A549 (cell line): ENCODE measurements around the gene PKD2L1. TPM values are rescaled to one million over a fixed set of nuclear protein-coding genes. Genes with fewer than 3 reads are reported as not detected.

Source experiments
- ATAC-seq, 2 experiments: fragments of 200-7000 bp in 1 of 2; fragments of >200 bp in 1 of 2; cut with Nextera tagmentation in 1 of 2; cut with Tn5 transposase in 1 of 2; 3 replicates each; pipeline versions ENCODE4 v1.8.0 to v1.9.1; 2018 to 2020; ENCODE audit warnings: mild to moderate bottlenecking in 1 of 2, moderate library complexity in 1 of 2
- CTCF ChIA-PET: fragments of 300-600 bp; sonication (Branson Sonifier 250); formaldehyde crosslinking; extraction: SDS; loops from one replicate; lab custom pipeline; 2021; ENCODE audit warnings: antibody characterized with exemption, inconsistent platforms; lab: Yijun Ruan, JAX
- POLR2A ChIA-PET: fragments of 350-600 bp; formaldehyde crosslinking; extraction: SDS; loops from one replicate; lab custom pipeline; 2021; ENCODE audit warnings: antibody characterized with exemption, inconsistent platforms; lab: Yijun Ruan, JAX
- DNase-seq, 2 experiments: peaks; one replicate each; pipeline versions ENCODE4 v3.0.0 to v3.0.0-alpha.2; 2011 to 2016; ENCODE audit warnings: low read depth in 1 of 2, low spot score in 1 of 2
- FAIRE-seq: peaks from 2 replicates; lab custom pipeline; 2011; peaks lifted over from hg19 to GRCh38; lab: Jason Lieb, UNC
- H3K27ac ChIP-seq, 2 experiments: fragments of >200 bp; sonication (Bioruptor Twin); formaldehyde crosslinking; 3 replicates each; pipeline ENCODE4 v1.5.1; 2016 to 2017
- H3K4me1 ChIP-seq: fragments of >200 bp; sonication (Bioruptor Twin); formaldehyde crosslinking; 3 replicates; pipeline ENCODE4 v1.6.1; 2016
- H3K4me2 ChIP-seq: fragments of >200 bp; sonication (Bioruptor Twin); formaldehyde crosslinking; 3 replicates; pipeline ENCODE4 v1.6.1; 2016
- H3K4me3 ChIP-seq: fragments of >200 bp; sonication (Bioruptor Twin); formaldehyde crosslinking; 3 replicates; pipeline ENCODE4 v1.5.1; 2016
- H3K9me3 ChIP-seq: fragments of >200 bp; sonication (Bioruptor Twin); formaldehyde crosslinking; 3 replicates; pipeline ENCODE4 v1.6.1; 2016
- ATOH8 ChIP-seq: fragments of 250-450 bp; sonication (Bioruptor Pico); IDR thresholded peaks from 2 replicates; pipeline ENCODE4 v1.5.0; 2020; ENCODE audit warnings: low read depth, mild to moderate bottlenecking, moderate library complexity
- BHLHE40 ChIP-seq: IDR thresholded peaks from 2 replicates; pipeline ENCODE4 v1.6.1; 2012; ENCODE audit warnings: low read depth, low read length, inconsistent platforms
- CEBPB ChIP-seq, 2 experiments: fragments of >200 bp in 1 of 2; sonication (Bioruptor Twin) in 1 of 2; formaldehyde crosslinking in 1 of 2; IDR thresholded peaks; 2 replicates each; pipeline ENCODE4 v1.6.1; 2012 to 2016
- EHF ChIP-seq: fragments of 250-450 bp; sonication (Bioruptor Pico); IDR thresholded peaks from 2 replicates; pipeline ENCODE4 v1.5.0; 2020; ENCODE audit warnings: mild to moderate bottlenecking
- ELK1 ChIP-seq: fragments of 150-350 bp; IDR thresholded peaks from 2 replicates; pipeline ENCODE4 v1.6.1; 2014; ENCODE audit warnings: low read depth, mild to moderate bottlenecking, low read length
- ESRRA ChIP-seq: fragments of 150-350 bp; IDR thresholded peaks from 2 replicates; pipeline ENCODE4 v1.6.1; 2014; ENCODE audit warnings: mild to moderate bottlenecking, low read length, borderline replicate concordance
- FOSL2 ChIP-seq, 2 experiments: fragments of 450-650 bp in 1 of 2; fragments of >200 bp in 1 of 2; sonication (Bioruptor Twin) in 1 of 2; formaldehyde crosslinking; IDR thresholded peaks; 2 replicates each; pipeline versions ENCODE4 v1.5.0 to v1.6.1; 2016 to 2020; ENCODE audit warnings: mild to moderate bottlenecking in 1 of 2, moderate library complexity in 1 of 2
- FOXS1 ChIP-seq: fragments of 250-450 bp; sonication (Bioruptor Pico); IDR thresholded peaks from 2 replicates; pipeline ENCODE4 v1.5.0; 2020; ENCODE audit warnings: mild to moderate bottlenecking, moderate library complexity
- GATA3 ChIP-seq: IDR thresholded peaks from 2 replicates; pipeline ENCODE4 v1.6.1; 2012; ENCODE audit warnings: borderline replicate concordance
- HDAC2 ChIP-seq: fragments of 200-600 bp; sonication (generic); IDR thresholded peaks from 2 replicates; pipeline ENCODE4 v1.6.1; 2016
- HES2 ChIP-seq: fragments of >200 bp; sonication (Bioruptor Twin); formaldehyde crosslinking; IDR thresholded peaks from 2 replicates; pipeline ENCODE4 v1.6.1; 2016
- HOXA7 ChIP-seq: fragments of 250-450 bp; sonication (Bioruptor Pico); IDR thresholded peaks from 2 replicates; pipeline ENCODE4 v1.5.0; 2020; ENCODE audit warnings: mild to moderate bottlenecking, moderate library complexity
- HOXB13 ChIP-seq: fragments of 250-450 bp; sonication (Bioruptor Pico); IDR thresholded peaks from 2 replicates; pipeline ENCODE4 v1.5.0; 2020; ENCODE audit warnings: low read depth, mild to moderate bottlenecking, moderate library complexity
- HOXB5 ChIP-seq: fragments of 250-450 bp; sonication (Bioruptor Pico); IDR thresholded peaks from 2 replicates; pipeline ENCODE4 v1.5.0; 2020; ENCODE audit warnings: mild to moderate bottlenecking, moderate library complexity
- KDM1A ChIP-seq: fragments of 200-600 bp; sonication (generic); IDR thresholded peaks from 2 replicates; pipeline ENCODE4 v1.6.1; 2016; ENCODE audit warnings: low read depth, mild to moderate bottlenecking
- MAFK ChIP-seq: fragments of 450-650 bp; IDR thresholded peaks from 2 replicates; pipeline ENCODE4 v1.6.1; 2014; ENCODE audit not compliant: partially characterized antibody
- MAZ ChIP-seq: fragments of 150-350 bp; IDR thresholded peaks from 2 replicates; pipeline ENCODE4 v1.6.1; 2014; ENCODE audit warnings: antibody characterized with exemption, low read depth, low read length, borderline replicate concordance
- NFE2L2 ChIP-seq: fragments of 150-350 bp; conservative IDR thresholded peaks from 2 replicates; pipeline ENCODE4 v1.6.1; 2014; ENCODE audit warnings: low read length
- NR3C1 ChIP-seq: fragments of >200 bp; sonication (Bioruptor Twin); formaldehyde crosslinking; IDR thresholded peaks from 3 replicates; pipeline ENCODE4 v1.6.1; 2017
- POLR2A ChIP-seq: IDR thresholded peaks from 2 replicates; pipeline ENCODE4 v1.6.1; 2012; ENCODE audit warnings: mild to moderate bottlenecking, low read length
- POLR2AphosphoS2 ChIP-seq: conservative IDR thresholded peaks from 2 replicates; pipeline ENCODE4 v1.6.1; 2012; ENCODE audit warnings: low read length, improper control_type of control experiment, inconsistent platforms
- SMC3 ChIP-seq: fragments of >200 bp; sonication (Bioruptor Twin); formaldehyde crosslinking; IDR thresholded peaks from 3 replicates; pipeline ENCODE4 v1.6.1; 2018; ENCODE audit warnings: inconsistent platforms
- TFCP2L1 ChIP-seq: fragments of 250-450 bp; sonication (Bioruptor Pico); IDR thresholded peaks from 2 replicates; pipeline ENCODE4 v1.5.0; 2021; ENCODE audit warnings: mild to moderate bottlenecking
- TP53 ChIP-seq: fragments of 250-450 bp; sonication (Bioruptor Pico); IDR thresholded peaks from 2 replicates; pipeline ENCODE4 v1.5.0; 2021; ENCODE audit warnings: mild to moderate bottlenecking, moderate library complexity
- ZNF302 ChIP-seq: fragments of 250-450 bp; sonication (Bioruptor Pico); IDR thresholded peaks from 2 replicates; pipeline ENCODE4 v1.9.0; 2021; ENCODE audit warnings: inconsistent platforms, mild to moderate bottlenecking, moderate library complexity
- WGBS: methylation state at CpG from one replicate; pipeline ENCODE4 v1.1.6; 2017; ENCODE audit errors: missing lambda C conversion rate; 5-methylcytosine and 5-hydroxymethylcytosine counted together
- polyA minus RNA-seq: library from RNA; depleted of rRNA, polyadenylated mRNA; stranded (reverse); fragments of >200 nt; gene quantifications from 2 replicates; pipeline ENCODE4 v1.2.3, GENCODE V29; 2011; rRNA and poly(A)+ RNA removed
- polyA plus RNA-seq, 4 experiments: library from polyadenylated mRNA; depleted of rRNA in 3 of 4; stranded (reverse); fragments of >200 nt; fragmentation: RNase III in 1 of 4; extraction: RNeasy Plus Mini Kit Qiagen cat#74134 plus additional on column Dnase treatment in 1 of 4; gene quantifications; 2 replicates in 3 of 4; 3 replicates in 1 of 4; pipeline ENCODE4 v1.2.3, GENCODE V29; 2011 to 2017
- TF ChIP-seq, protein P1 (sequence below): IDR thresholded peaks from 2 replicates; pipeline ENCODE4 v1.6.1; 2012
- TF ChIP-seq, protein P2 (sequence below): fragments of >200 bp; sonication (Bioruptor Twin); formaldehyde crosslinking; IDR thresholded peaks from 3 replicates; pipeline ENCODE4 v1.5.1; 2016
- TF ChIP-seq, protein P3 (sequence below): IDR thresholded peaks from 2 replicates; pipeline ENCODE4 v1.6.1; 2012
- TF ChIP-seq, protein P4 (sequence below): IDR thresholded peaks from 2 replicates; pipeline ENCODE4 v1.6.1; 2012; ENCODE audit warnings: low read depth, borderline replicate concordance

The PKD2L1 gene
- polyA plus RNA-seq (2011; rRNA removed) (0.06 and 0.26 TPM in 2 replicates), polyA plus RNA-seq (2017; fragmentation: RNase III; extraction: RNeasy Plus Mini Kit Qiagen cat#74134 plus additional on column Dnase treatment) (0.08 to 0.11 TPM (median 0.10 TPM) in 3 replicates), polyA minus RNA-seq (0.24 TPM in 1 of 2 replicates, not detected in the other)
- 0.01 TPM in 1 of 2 replicates, not detected in the other for polyA plus RNA-seq (2012; cell fraction: cytosol; rRNA removed)
- polyA plus RNA-seq (2012; cell fraction: nucleus; rRNA removed): 0.04 TPM in 1 of 2 replicates, not detected in the other

- Histone ChIP-seq H3K9me3 (no peaks in the 10 kb centered on the region), H3K4me2 (no peak within 1 kb of the TSS), H3K27ac (no peak within 1 kb of the TSS), H3K4me1 (peaks cover 5% of the 10 kb centered on the region; the same call in 2 of the 3 replicates), H3K4me3 (no peak within 1 kb of the TSS)
- ChIA-PET CTCF (interaction anchor here (1.0 to 28.5 kb wide), 12 partner anchors 8 to 414 kb away, joined by 3 to 534 read pairs (median 4); no protein-coding TSS in a partner anchor), POLR2A (interaction anchor here (0.8 to 1.8 kb wide), 4 partner anchors 17 to 206 kb away, joined by 3 to 6 read pairs (median 4); partner anchors contain the start of genes HIF1AN and SCD)
- ATAC-seq: no peak; a peak in 1 of 6 replicates
- 25% methylated on average over 4 of the region's 5 CpGs for WGBS
- no peak for DNase-seq
- no peak for FAIRE-seq
- TF ChIP-seq NR3C1 (no peak), ESRRA (no peak), ZNF302 (CRISPR knock-in tag) (no peak), TFCP2L1 (CRISPR knock-in tag) (no peak), GATA3 (no peak), SMC3 (no peak), MAFK (no peak), HES2 (no peak), ATOH8 (CRISPR knock-in tag) (no peak), NFE2L2 (no peak), FOXS1 (CRISPR knock-in tag) (no peak), ELK1 (no peak), EHF (CRISPR knock-in tag) (no peak)
- TF ChIP-seq, protein P1, sequence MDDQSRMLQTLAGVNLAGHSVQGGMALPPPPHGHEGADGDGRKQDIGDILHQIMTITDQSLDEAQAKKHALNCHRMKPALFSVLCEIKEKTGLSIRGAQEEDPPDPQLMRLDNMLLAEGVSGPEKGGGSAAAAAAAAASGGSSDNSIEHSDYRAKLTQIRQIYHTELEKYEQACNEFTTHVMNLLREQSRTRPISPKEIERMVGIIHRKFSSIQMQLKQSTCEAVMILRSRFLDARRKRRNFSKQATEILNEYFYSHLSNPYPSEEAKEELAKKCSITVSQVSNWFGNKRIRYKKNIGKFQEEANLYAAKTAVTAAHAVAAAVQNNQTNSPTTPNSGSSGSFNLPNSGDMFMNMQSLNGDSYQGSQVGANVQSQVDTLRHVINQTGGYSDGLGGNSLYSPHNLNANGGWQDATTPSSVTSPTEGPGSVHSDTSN: no peak
- TF ChIP-seq, protein P2, sequence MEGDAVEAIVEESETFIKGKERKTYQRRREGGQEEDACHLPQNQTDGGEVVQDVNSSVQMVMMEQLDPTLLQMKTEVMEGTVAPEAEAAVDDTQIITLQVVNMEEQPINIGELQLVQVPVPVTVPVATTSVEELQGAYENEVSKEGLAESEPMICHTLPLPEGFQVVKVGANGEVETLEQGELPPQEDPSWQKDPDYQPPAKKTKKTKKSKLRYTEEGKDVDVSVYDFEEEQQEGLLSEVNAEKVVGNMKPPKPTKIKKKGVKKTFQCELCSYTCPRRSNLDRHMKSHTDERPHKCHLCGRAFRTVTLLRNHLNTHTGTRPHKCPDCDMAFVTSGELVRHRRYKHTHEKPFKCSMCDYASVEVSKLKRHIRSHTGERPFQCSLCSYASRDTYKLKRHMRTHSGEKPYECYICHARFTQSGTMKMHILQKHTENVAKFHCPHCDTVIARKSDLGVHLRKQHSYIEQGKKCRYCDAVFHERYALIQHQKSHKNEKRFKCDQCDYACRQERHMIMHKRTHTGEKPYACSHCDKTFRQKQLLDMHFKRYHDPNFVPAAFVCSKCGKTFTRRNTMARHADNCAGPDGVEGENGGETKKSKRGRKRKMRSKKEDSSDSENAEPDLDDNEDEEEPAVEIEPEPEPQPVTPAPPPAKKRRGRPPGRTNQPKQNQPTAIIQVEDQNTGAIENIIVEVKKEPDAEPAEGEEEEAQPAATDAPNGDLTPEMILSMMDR: no peak
These were observed at the start of gene PKD2L1 for GRCh38 chr10:100330079-100330478. TSS of gene PKD2L1 (minus strand) at chr10:100330228. CDS start at chr10:100330103, 125 bp downstream.

GRCh38 chr10:100377830-100378229 is 47.8 kb upstream of the PKD2L1 start:
- ChIA-PET CTCF (interaction anchor here (0.8 to 1.7 kb wide), 6 partner anchors 35 to 141 kb away, joined by 3 to 9 read pairs (median 4); no protein-coding TSS in a partner anchor), POLR2A (interaction anchor here (1.5 kb wide), 1 partner anchor 31 kb away, joined by 4 read pairs; the partner anchor contains the start of gene SCD)
- H3K4me3 ChIP-seq: no peak overlapping the region
- no peak overlapping the region for H3K4me2 ChIP-seq
- no peak for ATAC-seq
- H3K9me3 ChIP-seq: no peaks in the 10 kb centered on the region
- peak overlapping the region in 1 of 2 experiments; percentile 80; a peak in 2 of 6 replicates for H3K27ac ChIP-seq
- H3K4me1 ChIP-seq: peaks cover 27% of the 10 kb centered on the region
- 96% methylated on average over 5 of the region's 5 CpGs for WGBS
- DNase-seq: no peak
- no peak for FAIRE-seq
- TF ChIP-seq MAZ (no peak), KDM1A (no peak), HOXA7 (CRISPR knock-in tag) (no peak), POLR2A (no peak), POLR2AphosphoS2 (no peak), HOXB5 (CRISPR knock-in tag) (no peak), HES2 (no peak), BHLHE40 (no peak), FOSL2 (IDR thresholded peaks at IDR 0.05) (no peak), FOSL2 (CRISPR knock-in tag; IDR thresholded peaks at IDR 0.05) (no peak), CEBPB (IDR thresholded peaks at IDR 0.05) (no peak), TFCP2L1 (CRISPR knock-in tag) (no peak), HDAC2 (no peak), HOXB13 (CRISPR knock-in tag) (no peak), TP53 (CRISPR knock-in tag) (no peak), ATOH8 (CRISPR knock-in tag) (no peak)
- TF ChIP-seq, protein P3, sequence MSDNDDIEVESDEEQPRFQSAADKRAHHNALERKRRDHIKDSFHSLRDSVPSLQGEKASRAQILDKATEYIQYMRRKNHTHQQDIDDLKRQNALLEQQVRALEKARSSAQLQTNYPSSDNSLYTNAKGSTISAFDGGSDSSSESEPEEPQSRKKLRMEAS: no peak
- TF ChIP-seq, protein P4, sequence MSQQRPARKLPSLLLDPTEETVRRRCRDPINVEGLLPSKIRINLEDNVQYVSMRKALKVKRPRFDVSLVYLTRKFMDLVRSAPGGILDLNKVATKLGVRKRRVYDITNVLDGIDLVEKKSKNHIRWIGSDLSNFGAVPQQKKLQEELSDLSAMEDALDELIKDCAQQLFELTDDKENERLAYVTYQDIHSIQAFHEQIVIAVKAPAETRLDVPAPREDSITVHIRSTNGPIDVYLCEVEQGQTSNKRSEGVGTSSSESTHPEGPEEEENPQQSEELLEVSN: no peak
